Ovary (tissue), 9 donors: Measurements from ENCODE around the gene ADAMTS3. TPM values are rescaled to one million over a fixed set of nuclear protein-coding genes. Genes with fewer than 3 reads are reported as not detected.

Source experiments
- DNase-seq, 5 donors: peaks; one replicate each; pipeline ENCODE4 v3.0.0-alpha.2; 2019 to 2020
- H3K27ac ChIP-seq, 2 donors: fragments of 200-600 bp; one replicate each; pipeline versions ENCODE4 v1.5.1 to v1.8.0; 2019 to 2022
- H3K27me3 ChIP-seq: fragments of 200-600 bp; one replicate; pipeline ENCODE4 v1.8.0; 2022
- H3K36me3 ChIP-seq: fragments of 200-600 bp; sonication (generic); one replicate; pipeline ENCODE4 v1.5.1; 2019
- H3K4me1 ChIP-seq: one replicate; pipeline ENCODE4 v1.8.1; 2013; ENCODE audit warnings: mild to moderate bottlenecking, moderate library complexity; ENCODE audit not compliant: insufficient read depth
- H3K4me3 ChIP-seq: fragments of 200-600 bp; sonication (generic); one replicate; pipeline ENCODE4 v1.5.1; 2017
- H3K9me3 ChIP-seq, 2 donors: fragments of 200-600 bp in 1 of 2; sonication (generic) in 1 of 2; one replicate each; pipeline versions ENCODE4 v1.5.1 to v1.8.1; 2013 to 2019; ENCODE audit warnings: mild to moderate bottlenecking in 1 of 2, moderate library complexity in 1 of 2
- CTCF ChIP-seq, 3 donors: fragments of 450-650 bp in 2 of 3; fragments of 200-600 bp in 1 of 3; IDR thresholded peaks; one replicate each; pipeline versions ENCODE4 v1.5.1 to v1.8.0; 2016 to 2022; ENCODE audit warnings: antibody characterized with exemption in 3 of 3, mild to moderate bottlenecking in 1 of 3
- EP300 ChIP-seq: sonication (generic); formaldehyde crosslinking; IDR thresholded peaks from one replicate; pipeline ENCODE4 v1.6.1; 2017; ENCODE audit warnings: antibody characterized with exemption
- POLR2A ChIP-seq: fragments of 450-650 bp; IDR thresholded peaks from one replicate; pipeline ENCODE4 v1.6.1; 2017; ENCODE audit warnings: antibody characterized with exemption, mild to moderate bottlenecking, moderate library complexity
- WGBS, 3 donors: extraction: QIAGEN DNeasy Blood & Tissue Kit in 1 of 3; methylation state at CpG; one replicate each; pipeline versions ENCODE4 v1.1.5 to v1.1.7; 2013 to 2017; 5-methylcytosine and 5-hydroxymethylcytosine counted together
- intact Hi-C, 4 donors: fragments of 100-400 bp; cut with DNase I; formaldehyde crosslinking; loops; one replicate each; pipeline versions ENCODE4 v1.11.0 to v1.15.1; 2022 to 2023
- polyA plus RNA-seq, 2 donors: library from polyadenylated mRNA; stranded (reverse); fragments of 200-250 nt in 1 of 2; fragments of 350-450 nt in 1 of 2; fragmentation: Illumina TruSeq in 1 of 2; extraction: RNeasy Lipid Tissue Mini Kit (QIAGEN cat#74804) in 1 of 2; gene quantifications; one replicate each; pipeline ENCODE4 v1.2.3, GENCODE V29; 2013 to 2014
- total RNA-seq, 7 donors: library from RNA; depleted of rRNA in 2 of 7; stranded (reverse); fragments of >200 nt in 2 of 7; fragmentation: NEBNext Ultra II Directional in 3 of 7; extraction: Animal tissue kit (Norgen Biotek cat#: 25700) in 3 of 7; gene quantifications; one replicate each; pipeline versions ENCODE4 v1.1.0 to v1.2.4, GENCODE V29; 2016 to 2023
- donor health status: DM: no; HTN: no; CAD: no; lungs with moderate emphysema.
- donor health status: DM: no; HTN: no; CAD: no.
- donor health status: Bipolar disorder and iron deficiency.
- donor health status: DM: yes; HTN: yes; CAD: no.
- donor health status: DM: no; HTN: no; CAD: no.
- donor health status: DM: yes; HTN: yes; CAD: no.

Gene ADAMTS3
- total and polyA plus RNA-seq, 9 donors, result 1.2 to 6.6 (median 4.6) TPM

DNA sequence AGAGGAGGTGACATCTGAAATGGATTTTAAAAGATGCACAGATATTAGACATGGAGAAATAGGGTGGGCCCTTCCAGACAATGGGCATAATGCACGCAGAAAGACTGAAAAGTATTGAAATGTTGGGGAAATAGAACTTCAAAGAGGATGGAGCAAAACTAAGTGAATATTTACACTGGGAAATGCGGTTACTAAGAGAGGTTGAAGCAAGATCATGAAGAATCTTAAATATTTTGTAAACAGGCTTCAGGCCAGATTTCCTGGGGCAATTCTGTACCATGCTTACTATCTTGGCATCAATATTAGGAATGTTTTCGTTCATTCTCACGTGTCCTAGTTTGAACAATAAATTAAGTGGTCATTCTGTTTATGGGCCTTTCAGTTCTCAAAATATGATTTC, 216.3 kb downstream of the ADAMTS3 start:
- Histone ChIP-seq H3K27ac (no peak overlapping the region), H3K27me3 (peaks cover 2% of the 10 kb centered on the region), H3K4me1 (no peaks in the 10 kb centered on the region), H3K9me3 (no peaks in the 10 kb centered on the region), H3K36me3 (no peaks in the 10 kb centered on the region), H3K4me3 (no peak overlapping the region)
- TF ChIP-seq POLR2A (no peak), EP300 (no peak), CTCF (IDR thresholded peaks at IDR 0.05) (no peak)
- WGBS, 3 donors, result 45 to 59% (median 53%) methylated on average over 4 of the region's 4 CpGs
- intact Hi-C loops, result no loop called here
- DNase-seq, result no peak

DNA sequence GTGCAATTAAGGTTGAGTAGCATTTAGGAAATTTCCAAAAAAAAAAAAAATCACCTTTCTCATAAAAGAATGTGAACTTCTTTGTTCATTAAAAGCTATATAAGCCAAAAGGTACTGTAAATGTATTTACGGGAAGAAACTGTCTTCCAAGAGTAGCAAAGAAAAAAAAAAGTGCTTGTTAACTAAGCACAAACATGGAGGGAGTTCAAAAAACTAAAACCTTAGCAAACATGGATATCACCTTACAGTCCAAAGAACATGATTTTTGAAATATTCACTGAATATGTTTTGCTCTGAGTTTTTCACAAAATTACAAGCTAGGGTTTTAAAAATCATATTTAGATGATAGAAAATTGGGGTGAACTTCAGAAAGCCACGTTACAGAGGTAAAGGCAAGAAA, 217.5 kb downstream of the ADAMTS3 start:
- no peak for DNase-seq
- Histone ChIP-seq H3K9me3 (no peaks in the 10 kb centered on the region), H3K27ac (no peak overlapping the region), H3K36me3 (no peaks in the 10 kb centered on the region), H3K4me3 (no peak overlapping the region), H3K4me1 (no peaks in the 10 kb centered on the region), H3K27me3 (peaks cover 2% of the 10 kb centered on the region)
- intact Hi-C loops, result no loop called here
- TF ChIP-seq CTCF (IDR thresholded peaks at IDR 0.05) (no peak), EP300 (no peak), POLR2A (no peak)
- 60 to 72% (median 68%) methylated on average over 2 of the region's 2 CpGs for WGBS, 3 donors

DNA sequence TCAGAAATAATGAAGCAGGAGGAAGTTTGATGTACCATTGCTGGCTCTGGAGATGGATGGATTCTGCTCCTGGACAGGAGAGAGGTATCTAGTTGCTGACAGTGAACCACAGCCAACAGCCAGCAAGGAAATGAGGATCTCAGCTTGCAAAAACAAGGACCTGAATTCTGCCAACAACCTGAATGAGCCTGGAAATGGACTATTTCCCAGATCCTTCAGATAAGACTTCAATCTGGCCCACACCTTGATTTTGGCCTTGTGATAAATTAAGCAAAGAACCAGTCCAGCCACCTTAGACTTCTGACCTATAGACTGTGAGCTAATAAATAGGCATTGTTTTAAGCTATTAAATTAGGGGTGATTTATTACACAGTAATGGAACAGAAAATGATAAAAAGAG, 220.3 kb downstream of the ADAMTS3 start:
- H3K4me1 ChIP-seq, result no peaks in the 10 kb centered on the region
- H3K27me3 ChIP-seq, result peaks cover 2% of the 10 kb centered on the region
- H3K4me3 ChIP-seq, result no peak overlapping the region
- DNase-seq, result no peak
- intact Hi-C loops, result no loop called here
- TF ChIP-seq POLR2A (no peak), CTCF (IDR thresholded peaks at IDR 0.05) (no peak), EP300 (no peak)
- no peaks in the 10 kb centered on the region for H3K9me3 ChIP-seq
- H3K36me3 ChIP-seq, result no peaks in the 10 kb centered on the region
- H3K27ac ChIP-seq, result no peak overlapping the region

DNA sequence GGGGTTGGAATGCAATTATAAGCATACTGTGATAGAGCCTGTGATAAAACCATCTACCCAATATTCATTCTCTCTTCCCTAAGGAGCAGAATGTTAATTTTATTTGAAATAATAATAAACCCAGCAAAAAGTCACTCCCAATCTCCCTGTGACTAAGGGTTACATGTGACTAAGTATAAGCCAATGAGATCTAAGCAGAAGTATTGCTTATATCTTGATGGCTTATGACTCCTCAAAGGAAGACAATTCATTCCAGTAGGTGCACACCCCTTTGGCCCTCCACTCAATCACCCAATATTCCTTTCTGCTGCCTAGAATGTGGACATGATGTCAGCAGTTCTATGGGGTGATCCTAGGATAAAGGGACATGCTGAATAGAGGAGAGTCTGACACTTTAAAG, 224.6 kb downstream of the ADAMTS3 start:
- Histone ChIP-seq H3K4me3 (no peak overlapping the region), H3K36me3 (no peaks in the 10 kb centered on the region), H3K4me1 (no peaks in the 10 kb centered on the region), H3K9me3 (no peaks in the 10 kb centered on the region), H3K27ac (no peak overlapping the region), H3K27me3 (no peaks in the 10 kb centered on the region)
- intact Hi-C loops, result no loop called here
- no peak for DNase-seq
- no peak for TF ChIP-seq CTCF (IDR thresholded peaks at IDR 0.05)
- TF ChIP-seq EP300, result no peak

DNA sequence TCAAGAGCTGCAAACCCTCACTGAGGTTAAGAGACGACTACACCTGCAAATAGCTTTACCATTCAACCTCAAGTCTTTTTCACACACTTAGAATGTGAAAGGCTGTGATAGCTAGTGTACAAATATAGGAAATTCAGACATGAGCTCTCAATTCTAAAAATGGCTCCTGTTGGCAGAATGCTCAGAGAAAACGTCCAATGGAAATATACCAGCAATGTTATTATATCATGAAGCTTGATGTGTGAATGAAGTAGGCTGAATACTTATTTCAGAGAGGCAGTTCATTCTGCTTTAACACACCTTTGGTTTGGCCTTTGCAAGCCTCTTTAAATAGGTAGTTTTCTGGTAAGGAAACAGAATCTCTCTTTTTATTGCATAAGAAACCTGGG, 227.6 kb downstream of the ADAMTS3 start:
- no peak overlapping the region for H3K27ac ChIP-seq
- no peaks in the 10 kb centered on the region for H3K4me1 ChIP-seq
- WGBS, 3 donors, result 60 to 61% (median 60%) methylated on average over 2 of the region's 2 CpGs
- H3K4me3 ChIP-seq, result no peak overlapping the region
- intact Hi-C loops, result no loop called here
- H3K27me3 ChIP-seq, result no peaks in the 10 kb centered on the region
- no peaks in the 10 kb centered on the region for H3K36me3 ChIP-seq
- DNase-seq, result no peak
- no peak for TF ChIP-seq EP300
- TF ChIP-seq POLR2A, result no peak
- TF ChIP-seq CTCF (IDR thresholded peaks at IDR 0.05), result no peak
- no peaks in the 10 kb centered on the region for H3K9me3 ChIP-seq
